ENCODE results near the gene RAB22A. TPM values are rescaled to one million over a fixed set of nuclear protein-coding genes. Genes with fewer than 3 reads are reported as not detected.

RAB22A gene
- total and polyA plus RNA-seq, 9 of the 15 experiments (the other 6 are each of a cell fraction or from before 2014, with no cell fraction given), result 1.1 to 8.0 (median 6.7) TPM

GRCh38 chr20:58389968-58390658 is 80.6 kb downstream of the RAB22A start (continued):
- TF ChIP-seq SFPQ (IDR thresholded peaks at IDR 0.05; ENCODE audit: low read depth, low read length) (no peak), SIN3A (IDR thresholded peaks at IDR 0.05; ENCODE audit: borderline replicate concordance in 2 of 2, control insufficient read depth in 1 of 2, low read depth in 2 of 2, low read length in 2 of 2) (no peak), BRD9 (IDR thresholded peaks at IDR 0.05; ENCODE audit: low read depth, partially characterized antibody) (peak; percentile 37), PBX2 (CRISPR knock-in tag; IDR thresholded peaks at IDR 0.05; ENCODE audit: low read depth) (no peak), PBX2 (tag; conservative IDR thresholded peaks at IDR 0.05; ENCODE audit: low read depth) (peak; percentile 31; the same call in 1 of the 2 replicates), ZBTB5 (IDR thresholded peaks at IDR 0.05) (no peak), ATF6 (CRISPR knock-in tag; IDR thresholded peaks at IDR 0.05) (no peak), LCOR (CRISPR knock-in tag; IDR thresholded peaks at IDR 0.05) (no peak), POLR2AphosphoS2 (IDR thresholded peaks at IDR 0.05; ENCODE audit: low read length) (no peak), ZNF184 (CRISPR knock-in tag; IDR thresholded peaks at IDR 0.05) (no peak), PRDM10 (IDR thresholded peaks at IDR 0.05; ENCODE audit: partially characterized antibody) (peak; percentile 94), KDM4B (IDR thresholded peaks at IDR 0.05; ENCODE audit: borderline replicate concordance in 2 of 2, low read depth in 1 of 2) (no peak)
